AG08396 (cell line): ENCODE measurements around the gene PIN1.
"Not testable (repeated sequence)": the region's sequence is repeated elsewhere in the genome, so short reads cannot be mapped to it uniquely, and the experiment has no call there.

ENCODE experiments used
- DNase-seq: peaks from one replicate; pipeline ENCODE4 v3.0.0; 2012; ENCODE audit warnings: low spot score, mixed read lengths

PIN1 gene

DNA sequence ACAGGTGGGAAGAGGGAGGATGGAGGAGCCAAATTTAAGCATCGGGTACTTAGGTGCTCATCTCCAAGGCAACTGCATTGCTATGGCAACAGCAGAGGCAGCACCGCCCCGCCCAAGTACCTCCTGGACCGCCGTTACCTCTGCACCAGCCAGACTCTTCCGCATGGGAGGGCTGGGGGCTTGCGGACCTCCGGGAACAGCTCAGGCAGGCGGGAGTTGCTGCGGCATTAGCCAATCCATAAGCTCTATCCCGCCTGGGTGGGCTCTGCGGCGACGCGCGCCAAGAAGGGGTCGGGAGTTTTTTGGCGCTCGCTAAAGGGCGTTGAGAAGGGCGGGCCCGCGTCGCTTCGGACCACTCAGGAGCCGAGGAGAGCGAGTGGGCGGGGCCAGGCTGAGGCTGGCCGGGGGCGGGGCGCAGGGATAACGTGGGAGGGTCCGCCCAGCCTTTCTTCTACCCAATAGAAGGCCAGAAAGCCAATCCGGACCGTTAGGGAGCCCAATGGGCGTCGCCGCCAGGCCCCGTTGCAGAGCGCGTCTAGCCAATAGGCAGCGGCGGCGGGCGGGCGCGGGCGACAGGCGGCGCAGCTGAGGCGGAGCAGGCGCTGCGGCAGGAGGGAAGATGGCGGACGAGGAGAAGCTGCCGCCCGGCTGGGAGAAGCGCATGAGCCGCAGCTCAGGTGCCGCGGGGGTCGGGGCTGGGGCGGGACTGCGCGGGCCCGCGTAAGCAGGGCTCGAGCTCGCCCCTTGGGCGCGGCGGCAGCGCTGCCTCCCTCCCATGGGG, at the start of gene PIN1:
TSS of gene PIN1 (plus strand) at position 593 of the 781 bp plus-strand sequence. CDS start at position 620, 27 bp downstream.
- peak; percentile 99 for DNase-seq

DNA sequence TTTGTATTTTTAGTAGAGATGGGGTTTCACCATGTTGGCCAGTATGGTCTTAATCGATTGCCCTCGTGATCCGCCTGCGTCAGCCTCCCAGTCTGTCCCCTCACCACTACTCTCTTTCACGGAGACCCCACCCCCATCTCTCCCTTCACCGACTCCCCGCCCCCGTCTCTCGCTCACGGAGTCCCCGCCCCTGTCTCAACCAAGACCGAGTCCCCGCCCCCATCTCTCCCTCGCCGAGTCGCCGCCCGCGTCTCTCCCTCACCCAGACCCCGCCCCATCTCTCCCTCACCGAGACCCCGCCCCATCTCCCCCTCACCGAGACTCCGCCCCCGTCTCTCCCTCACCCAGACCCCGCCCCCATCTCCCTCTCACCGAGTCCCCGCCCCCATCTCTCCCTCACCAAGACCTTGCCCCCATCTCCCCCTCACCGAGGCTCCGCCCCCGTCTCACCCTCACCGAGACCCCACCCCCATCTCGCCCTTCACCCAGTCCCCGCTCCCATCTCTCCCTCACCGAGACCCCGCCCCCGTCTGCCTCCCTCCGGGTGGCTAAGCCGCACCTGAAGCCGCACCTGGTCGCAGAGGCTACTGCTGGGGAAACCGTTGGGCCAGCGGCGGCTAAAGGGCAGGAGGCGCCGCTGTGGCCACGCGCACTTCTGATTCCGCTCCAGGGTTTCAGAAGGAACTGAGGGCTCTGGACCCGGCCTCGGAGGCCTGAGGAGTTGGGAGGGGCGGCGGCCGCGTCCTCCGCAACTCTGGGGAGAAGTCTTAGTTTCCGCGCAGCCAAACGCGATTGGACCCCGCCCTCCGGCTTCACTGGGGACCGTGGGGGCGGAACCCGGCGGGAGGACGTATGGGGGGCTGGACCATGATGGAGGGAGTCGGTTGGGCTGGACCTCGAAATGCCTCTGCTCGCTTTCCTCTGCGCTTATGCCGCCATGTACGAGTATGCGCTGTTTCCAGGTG, 49.5 kb upstream of the PIN1 start:
- DNase-seq: peak; percentile 93

DNA sequence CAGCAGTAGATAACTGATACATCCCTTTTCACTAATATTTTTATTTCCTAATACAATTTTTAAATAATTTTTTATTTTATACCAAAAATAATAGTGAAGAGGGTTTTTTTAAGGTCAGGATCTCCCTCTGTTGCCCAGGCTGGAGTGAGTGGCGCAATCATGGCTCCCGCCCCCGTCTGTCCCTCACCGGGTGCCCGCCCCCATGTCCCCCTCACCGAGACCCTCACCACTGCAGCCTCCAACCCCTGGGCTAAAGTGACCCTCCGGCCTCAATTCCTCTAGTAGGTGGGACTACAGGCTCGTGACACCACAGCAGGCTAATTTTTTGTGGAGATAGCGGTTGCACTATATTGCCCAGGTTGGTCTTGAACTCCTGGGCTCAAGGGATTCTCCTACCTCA, 48.8 kb upstream of the PIN1 start:
- DNase-seq: no peak

DNA sequence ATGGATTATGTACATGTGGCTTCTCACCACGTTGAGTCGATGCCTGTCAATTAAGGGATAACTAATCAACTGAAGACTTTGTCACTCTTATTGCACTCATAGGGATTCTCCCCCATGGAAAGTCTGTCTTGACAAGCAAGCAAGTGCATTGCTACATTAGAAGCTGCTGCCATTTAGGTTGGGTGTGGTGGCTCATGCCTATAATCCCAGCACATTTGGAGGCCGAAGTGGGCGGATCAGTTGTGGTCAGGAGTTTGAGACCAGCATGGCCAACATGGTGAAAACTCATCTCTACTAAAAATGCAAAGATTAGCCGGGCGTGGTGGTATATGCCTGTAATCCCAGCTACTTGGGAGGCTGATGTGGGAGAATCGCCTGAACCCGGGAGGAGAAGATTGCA, 48.3 kb upstream of the PIN1 start:
- no peak for DNase-seq

DNA sequence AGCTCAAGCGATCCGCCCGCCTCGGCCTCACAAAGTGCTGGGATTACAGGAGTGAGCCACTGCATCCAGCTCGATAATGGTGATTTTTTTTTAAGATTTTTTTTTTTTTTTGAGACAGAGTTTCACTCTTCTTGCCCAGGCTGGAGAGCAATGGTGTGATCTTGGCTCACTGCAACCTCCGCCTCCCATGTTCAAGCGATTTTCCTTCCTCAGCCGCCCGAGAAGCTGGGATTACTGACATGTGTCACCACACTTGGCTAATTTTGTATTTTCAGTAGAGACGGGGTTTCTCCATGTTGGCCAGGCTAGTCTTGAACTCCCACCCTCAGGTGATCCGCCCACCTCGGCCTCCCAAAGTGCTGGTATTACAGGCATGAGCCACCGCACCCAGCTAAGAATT, 46.5 kb upstream of the PIN1 start:
- not testable (repeated sequence) for DNase-seq

DNA sequence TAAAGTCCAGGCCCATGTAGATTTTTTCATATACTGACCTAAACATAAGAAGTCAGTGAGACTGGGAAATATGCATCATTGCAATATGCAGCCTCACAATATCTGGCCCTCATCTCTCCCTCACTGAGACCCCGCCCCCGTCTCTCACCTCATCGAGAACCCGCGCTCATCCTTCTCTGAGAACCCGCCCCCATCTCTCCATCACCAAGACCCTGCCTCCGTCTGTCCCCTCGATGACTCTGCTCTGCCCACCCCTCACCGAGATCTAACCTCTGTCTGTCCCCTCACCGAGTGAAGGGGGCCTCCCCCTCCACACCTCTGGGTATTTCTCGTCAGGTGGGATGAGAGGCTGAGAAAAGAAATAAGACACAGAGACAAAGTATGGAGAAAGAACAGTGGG, 46.1 kb upstream of the PIN1 start:
- no peak for DNase-seq

DNA sequence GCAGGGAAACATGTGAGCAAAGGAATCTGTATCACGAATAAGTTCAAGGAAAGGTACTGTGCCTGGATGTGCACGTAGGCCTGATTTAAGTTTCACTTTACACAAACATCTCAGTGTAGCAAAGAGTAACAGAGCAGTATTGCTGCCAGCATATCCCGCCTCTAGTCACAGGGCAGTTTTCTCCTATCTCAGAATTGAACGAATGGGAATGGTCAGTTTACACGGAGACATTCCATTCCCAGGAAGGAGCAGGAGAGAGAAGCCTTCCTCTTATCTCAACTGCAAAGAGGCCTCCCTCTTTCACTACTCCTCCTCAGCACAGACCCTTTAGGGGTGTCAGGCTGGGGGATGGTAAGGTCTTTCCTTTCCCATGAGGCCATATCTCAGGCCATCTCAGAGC, 45.5 kb upstream of the PIN1 start:
- not testable (repeated sequence) for DNase-seq

DNA sequence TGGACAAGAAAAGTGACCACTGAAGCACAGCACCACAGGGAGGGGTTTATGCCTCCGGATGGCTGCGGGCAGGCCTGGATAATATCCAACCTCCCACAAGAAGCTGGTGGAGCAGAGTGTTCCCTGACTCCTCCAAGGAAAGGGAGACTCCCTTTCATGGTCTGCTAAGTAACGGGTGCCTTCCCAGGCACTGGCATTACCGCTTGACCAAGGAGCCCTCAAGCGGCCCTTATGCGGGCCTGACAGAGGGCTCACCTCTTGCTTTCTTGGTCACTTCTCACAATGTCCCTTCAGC, 44.1 kb upstream of the PIN1 start:
- not testable (repeated sequence) for DNase-seq

DNA sequence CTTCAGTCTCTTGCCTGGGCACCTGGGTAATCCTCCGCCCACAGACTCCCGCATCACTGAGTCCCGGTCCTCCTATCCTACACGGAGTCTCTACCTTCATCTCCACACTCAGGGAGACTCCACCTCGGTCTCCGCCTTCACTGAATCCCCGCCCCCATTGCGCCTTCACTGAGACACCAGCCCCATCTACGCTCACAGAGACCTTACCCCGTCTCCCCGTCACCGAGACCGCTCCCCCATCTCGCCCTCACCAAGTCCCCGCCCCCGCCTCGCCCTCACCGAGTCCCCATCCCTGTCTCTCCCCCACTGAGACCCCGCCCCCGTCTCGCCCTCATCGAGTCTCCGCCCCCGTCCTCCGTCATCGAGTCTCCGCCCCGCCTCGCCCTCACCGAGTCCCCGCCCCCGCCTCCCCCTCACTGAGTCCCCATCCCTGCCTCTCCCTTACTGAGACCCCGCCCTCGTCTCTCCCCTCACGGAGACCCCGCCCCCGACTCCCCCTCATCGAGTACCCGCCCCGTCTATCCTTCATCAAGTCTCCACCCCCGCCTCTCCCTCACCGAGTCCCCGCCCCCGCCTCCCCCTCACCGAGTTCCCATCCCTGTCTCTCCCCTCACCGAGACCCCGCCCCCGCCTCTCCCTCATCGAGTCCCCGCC, 43.4 kb upstream of the PIN1 start:
- DNase-seq: peak; percentile 93

DNA sequence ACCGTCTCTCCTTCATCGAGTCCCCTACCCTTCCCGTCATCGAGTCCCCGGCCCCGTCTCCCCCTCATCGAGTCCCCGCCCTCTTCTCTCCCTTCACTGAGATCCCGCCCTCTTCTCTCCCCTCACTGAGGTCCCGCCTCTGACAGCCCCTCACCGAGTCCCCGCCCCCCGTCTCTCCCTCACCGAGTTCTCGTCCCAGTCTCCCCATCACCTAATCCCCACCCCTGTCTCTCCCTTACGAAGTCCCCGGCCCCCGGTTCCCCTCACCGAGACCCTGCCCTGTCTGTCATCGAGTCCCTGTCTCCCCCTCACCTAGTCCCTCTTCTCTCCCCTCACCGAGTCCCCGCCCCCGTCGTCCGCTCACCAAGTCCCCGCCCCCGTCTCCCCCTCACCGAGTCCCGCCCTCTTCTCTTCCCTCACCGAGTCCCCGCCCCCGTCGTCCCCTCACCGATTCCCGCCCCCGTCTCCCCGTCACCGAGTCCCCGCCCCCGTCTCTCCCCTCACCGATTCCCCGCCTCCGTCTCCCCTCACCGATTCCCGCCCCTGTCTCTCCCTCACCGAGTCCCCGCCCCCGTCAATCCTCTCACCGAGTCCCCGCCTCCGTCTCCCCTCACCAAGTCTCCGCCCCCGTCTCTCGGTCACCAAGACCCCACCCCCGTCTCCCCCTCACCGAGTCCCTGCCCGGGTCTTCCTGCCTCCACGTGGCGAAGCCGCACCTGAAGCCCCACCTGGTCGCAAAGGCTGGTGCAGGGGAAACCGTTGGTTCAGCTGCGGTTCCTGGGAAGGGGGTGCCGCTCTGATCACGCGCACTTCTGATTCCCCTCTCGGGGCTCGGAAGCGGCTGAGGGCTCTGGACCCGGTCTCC, 42.7 kb upstream of the PIN1 start:
- peak; percentile 92 for DNase-seq

DNA sequence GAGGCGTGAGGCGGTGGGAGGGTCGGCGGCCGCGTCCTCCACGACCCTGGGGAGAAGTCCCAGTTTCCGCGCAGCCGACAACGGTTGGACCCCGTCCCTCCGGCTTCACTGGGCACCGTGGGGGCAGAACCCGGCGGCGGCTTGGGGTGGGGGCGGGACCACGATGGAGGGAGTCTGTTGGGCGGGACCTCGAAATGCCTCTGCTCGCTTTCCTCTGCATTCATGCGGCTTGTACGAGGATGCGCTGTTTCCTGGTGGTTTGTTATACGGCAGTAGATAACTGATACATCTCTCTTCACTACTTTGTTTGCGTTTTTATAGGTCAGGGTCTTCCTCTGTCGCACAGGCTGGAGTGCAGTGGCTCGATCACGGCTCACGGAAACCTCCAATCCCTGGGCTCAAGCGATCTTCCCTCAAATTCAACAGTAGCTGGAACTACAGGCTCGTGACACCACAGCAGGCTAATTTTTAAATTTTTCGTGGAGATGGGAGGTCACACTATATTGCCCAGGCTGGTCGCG, 42.0 kb upstream of the PIN1 start:
- no peak for DNase-seq

DNA sequence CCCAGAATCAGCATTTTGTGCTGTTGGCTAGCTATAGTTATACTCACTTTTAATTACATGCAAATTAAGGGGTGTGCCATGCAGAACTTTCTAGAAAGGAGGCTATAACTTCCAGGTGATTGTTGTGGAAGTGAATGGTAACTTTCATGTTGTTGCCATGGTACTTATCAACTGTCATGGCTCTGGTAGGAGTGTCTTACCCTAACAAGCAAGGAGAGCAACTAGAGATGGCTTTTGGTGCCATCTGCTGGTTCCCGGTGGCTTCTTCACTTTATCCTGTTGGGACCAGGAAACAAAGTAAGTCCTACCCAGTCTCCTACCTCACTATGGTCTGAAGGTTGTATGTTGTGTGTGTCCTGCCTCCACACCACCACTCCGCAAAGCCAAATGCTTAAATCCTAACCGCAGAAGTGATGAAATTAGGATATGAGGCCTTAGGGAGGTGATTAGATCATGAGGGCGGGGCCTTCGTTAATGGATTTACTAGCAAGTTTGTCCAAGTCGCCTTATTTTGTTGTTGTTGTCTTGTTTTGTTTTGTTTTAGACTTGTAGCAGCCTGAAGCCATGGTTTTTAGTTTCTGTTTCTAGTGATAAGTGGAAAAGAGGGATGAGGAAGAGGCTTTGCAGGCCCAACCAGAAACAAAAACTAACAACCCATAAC, 38.9 kb upstream of the PIN1 start:
- peak; percentile 70 for DNase-seq

DNA sequence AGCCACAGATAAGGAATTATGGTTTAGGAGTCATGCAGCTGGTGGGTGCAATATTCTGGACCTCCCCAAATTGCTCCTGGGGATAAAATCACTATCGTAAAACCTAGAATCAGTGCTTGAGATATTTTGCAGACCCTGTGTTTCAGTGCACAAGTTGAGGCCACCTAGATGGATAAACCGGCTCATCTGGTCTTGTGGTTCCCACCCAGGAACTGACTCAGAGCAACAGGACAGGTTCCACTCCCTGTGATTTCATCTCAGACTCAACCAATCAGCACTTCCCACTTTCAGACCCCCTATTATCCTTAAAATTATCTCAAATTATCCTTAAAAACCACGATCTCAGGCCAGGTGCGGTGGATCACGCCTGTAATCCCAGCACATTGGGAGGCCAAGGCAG, 37.2 kb upstream of the PIN1 start:
- DNase-seq: no peak

DNA sequence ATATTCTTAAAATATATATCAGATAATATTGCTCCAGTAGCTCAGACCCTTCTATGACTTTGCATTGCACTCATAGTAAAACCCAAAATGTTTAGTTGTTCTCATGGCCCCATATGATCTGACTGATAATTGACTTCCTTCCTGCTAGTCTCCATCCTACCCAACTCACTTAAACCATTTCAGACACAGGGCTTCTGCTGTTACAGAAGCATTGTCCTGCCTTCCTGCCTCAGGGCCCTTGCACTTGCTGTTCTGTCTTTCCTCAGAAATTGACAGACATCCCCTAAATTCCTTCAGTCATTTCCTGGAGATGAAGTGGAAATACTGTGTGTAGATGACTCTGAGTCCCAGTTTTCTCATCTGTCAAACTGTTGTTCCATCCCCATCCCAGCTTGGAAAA, 36.0 kb upstream of the PIN1 start:
- DNase-seq: no peak

DNA sequence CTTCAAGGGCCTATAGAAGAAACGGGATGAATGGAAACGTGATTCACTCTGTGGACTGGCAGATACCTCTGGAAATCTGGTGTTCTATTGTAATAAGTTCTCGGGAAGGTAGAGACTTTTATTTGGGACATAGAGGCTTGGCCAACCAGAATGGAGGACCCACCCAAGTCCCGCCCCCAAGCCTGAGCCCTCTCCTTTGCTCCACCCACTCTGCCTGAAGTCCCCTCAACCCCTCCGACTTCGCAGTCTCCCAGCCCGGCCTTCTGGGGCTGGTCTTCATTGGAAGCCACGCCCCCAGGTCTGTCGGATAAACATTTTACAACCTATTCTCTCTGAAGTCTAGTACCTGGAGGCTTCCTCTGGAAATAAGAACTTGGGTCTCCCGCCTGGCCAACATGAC, 33.1 kb upstream of the PIN1 start:
- no peak for DNase-seq

DNA sequence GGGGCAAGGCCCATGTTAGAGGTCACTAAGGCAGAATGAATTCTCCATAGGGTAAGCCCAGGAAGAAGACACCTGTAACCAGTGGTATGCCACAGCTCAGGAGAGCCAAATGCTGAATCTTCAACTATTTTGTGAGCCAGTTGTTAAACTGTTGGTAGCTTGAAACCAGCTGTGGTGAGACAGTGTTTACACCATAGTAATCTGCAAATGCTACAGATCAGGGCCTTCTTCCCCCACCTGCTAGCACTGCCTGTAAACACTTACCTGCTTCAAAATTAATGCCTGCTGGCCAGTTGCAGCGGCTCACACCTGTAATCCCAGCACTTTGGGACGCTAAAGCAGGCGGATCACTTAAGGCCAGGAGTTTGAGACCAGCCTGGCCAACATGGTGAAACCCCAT, 28.3 kb upstream of the PIN1 start:
- DNase-seq: no peak

DNA sequence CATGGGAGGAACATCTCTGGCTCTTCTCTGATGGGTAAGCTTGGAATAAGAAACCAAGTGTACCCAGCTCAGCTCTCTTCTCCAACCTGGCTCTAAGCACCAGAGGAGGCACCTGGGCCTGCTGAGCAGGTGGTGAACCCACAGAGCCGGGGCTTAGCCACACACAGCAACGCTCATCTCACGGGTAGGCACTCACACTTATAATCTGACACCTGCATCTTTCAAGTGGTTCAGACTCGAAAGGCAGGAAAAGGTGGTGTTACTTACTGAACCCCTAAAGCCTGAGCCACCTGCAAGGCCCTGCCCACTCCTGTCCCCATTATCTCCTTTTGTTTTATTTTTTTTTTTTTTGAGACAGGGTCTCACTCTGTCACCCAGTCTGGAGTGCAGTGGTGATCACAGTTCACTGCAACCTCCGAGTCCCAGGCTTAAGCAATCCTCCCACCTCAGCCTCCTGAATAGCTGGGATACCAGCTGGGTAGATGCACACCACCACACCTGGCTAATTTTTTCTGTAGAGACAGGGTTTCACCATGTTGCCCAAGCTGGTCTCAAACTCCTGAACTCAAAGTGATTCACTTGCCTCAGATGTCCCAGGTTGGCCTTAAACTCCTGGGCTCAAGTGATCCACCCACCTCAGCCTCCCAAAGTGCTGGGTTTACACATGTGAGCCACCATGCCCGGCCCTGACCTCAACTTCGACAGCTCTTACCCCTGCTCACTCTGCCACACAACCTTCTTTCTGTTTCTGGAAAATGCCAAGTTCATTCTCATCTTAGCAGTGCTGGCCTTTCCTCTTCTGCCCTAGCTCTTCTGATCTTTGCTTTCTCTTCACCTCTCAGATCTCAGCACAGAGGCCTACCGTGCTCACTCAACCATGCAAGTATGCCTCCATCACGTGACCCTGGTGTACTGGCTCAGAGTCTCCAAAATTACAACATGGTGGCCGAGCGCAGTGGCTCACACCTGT, 26.0 kb upstream of the PIN1 start:
- no peak for DNase-seq

DNA sequence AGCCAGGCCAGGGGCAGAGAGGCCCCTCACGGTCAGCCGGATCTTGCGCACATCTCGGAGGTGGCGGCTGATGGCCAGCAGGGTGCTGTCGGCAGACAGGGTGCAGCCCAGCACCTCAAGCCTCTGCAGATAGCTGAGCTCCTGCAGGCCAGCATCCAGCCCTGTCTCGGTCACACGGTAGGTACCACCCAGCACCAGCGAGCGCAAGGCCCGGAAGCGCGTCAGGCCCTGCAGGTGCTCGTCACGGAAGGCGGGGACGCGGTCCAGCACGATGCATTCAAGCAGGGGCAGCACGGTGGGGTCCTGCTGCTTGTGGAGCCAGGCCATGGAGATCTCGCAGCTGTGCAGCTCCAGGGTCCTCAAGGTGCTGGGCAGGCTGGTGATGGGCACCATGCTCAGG, 24.0 kb upstream of the PIN1 start:
- no peak for DNase-seq

DNA sequence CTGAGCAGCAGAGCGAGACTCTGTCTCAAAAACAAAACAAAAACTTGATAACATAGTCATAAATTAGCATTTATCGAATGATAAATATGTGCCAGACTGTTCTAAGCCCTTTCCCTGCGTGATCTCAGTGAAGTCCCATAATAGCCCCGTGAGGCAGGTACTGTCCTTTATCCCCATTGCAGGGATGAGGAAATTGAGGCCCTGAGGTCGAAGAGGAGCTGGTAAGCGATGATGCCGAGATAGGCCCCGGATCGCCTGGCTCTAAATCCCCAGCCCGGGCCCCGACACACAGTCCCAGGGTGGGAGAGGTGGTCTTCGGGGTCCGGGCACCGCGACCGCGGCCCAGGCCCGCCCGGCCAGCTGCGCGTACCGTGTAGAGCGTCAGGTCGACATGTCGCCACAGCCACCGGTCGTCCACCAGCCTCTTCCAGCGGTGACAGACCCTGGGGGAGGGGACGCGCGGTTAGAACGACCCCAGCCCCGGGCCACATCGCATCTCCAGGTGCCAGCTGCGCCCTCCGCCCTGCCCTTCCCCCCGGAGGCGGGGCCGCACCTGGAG, 16.9 kb upstream of the PIN1 start:
- no peak for DNase-seq
